Frontal cortex (tissue), 4 donors: ENCODE results near the gene ABCC4. TPM values are rescaled to one million over a fixed set of nuclear protein-coding genes. Genes with fewer than 3 reads are reported as not detected.
"Not testable (repeated sequence)": the region's sequence is repeated elsewhere in the genome, so short reads cannot be mapped to it uniquely, and the experiment has no call there.

Experiments
- DNase-seq, 2 donors: peaks; one replicate each; pipeline ENCODE4 v3.0.0; 2012; ENCODE audit warnings: low spot score in 2 of 2
- FAIRE-seq: peaks from 2 replicates; lab custom pipeline; 2012; peaks lifted over from hg19 to GRCh38; lab: Jason Lieb, UNC
- total RNA-seq: library from RNA; depleted of rRNA; stranded (reverse); fragments of >200 nt; gene quantifications from one replicate; pipeline ENCODE4 v1.2.3, GENCODE V29; 2014
- donor health status: control.
- donor health status: control.
- donor health status: control.

The ABCC4 gene
- total RNA-seq, 1 donor from 2014 or later, result 9.0 TPM

- FAIRE-seq (no peak), DNase-seq (no peak)
These were observed 2.2 kb downstream of the ABCC4 start for GRCh38 chr13:95298971-95299621.

- DNase-seq, result no peak
- no peak for FAIRE-seq
These were observed 2.9 kb downstream of the ABCC4 start for GRCh38 chr13:95298169-95298965.

- peak in 1 of 2 donors; percentile 33 for DNase-seq
These were observed 4.8 kb downstream of the ABCC4 start for GRCh38 chr13:95296326-95296925.

GRCh38 chr13:95295026-95295425 lies 6.2 kb downstream of the ABCC4 start:
- DNase-seq (no peak), FAIRE-seq (no peak)

More at GRCh38 chr13:95296326-95296925, 4.8 kb downstream of the ABCC4 start:
- FAIRE-seq, result no peak

- FAIRE-seq, result no peak
- DNase-seq, result no peak
These were observed 8.6 kb downstream of the ABCC4 start for GRCh38 chr13:95292622-95293021.

GRCh38 chr13:95289901-95290300 lies 11.3 kb downstream of the ABCC4 start:
- DNase-seq, FAIRE-seq: not testable (repeated sequence)

GRCh38 chr13:95289020-95289444 lies 12.2 kb downstream of the ABCC4 start:
- DNase-seq, result no peak

GRCh38 chr13:95284436-95284835 lies 16.8 kb downstream of the ABCC4 start:
- FAIRE-seq (no peak), DNase-seq (no peak)

More at GRCh38 chr13:95289020-95289444, 12.2 kb downstream of the ABCC4 start:
- no peak for FAIRE-seq

- FAIRE-seq, result no peak
- DNase-seq, result no peak
These were observed 22.2 kb downstream of the ABCC4 start for GRCh38 chr13:95279016-95279415.

- FAIRE-seq (no peak), DNase-seq (no peak)
These were observed 25.2 kb downstream of the ABCC4 start for GRCh38 chr13:95276037-95276505.

GRCh38 chr13:95275322-95276036 lies 25.8 kb downstream of the ABCC4 start:
- DNase-seq (no peak), FAIRE-seq (no peak)

GRCh38 chr13:95273592-95274132 lies 27.6 kb downstream of the ABCC4 start:
- not testable (repeated sequence) for DNase-seq, FAIRE-seq

GRCh38 chr13:95272076-95272475 lies 29.2 kb downstream of the ABCC4 start:
- not testable (repeated sequence) for DNase-seq, FAIRE-seq

- no peak for FAIRE-seq
These were observed 31.5 kb downstream of the ABCC4 start for GRCh38 chr13:95269756-95270155.

GRCh38 chr13:95268343-95269065 lies 32.7 kb downstream of the ABCC4 start:
- not testable (repeated sequence) for DNase-seq, FAIRE-seq

More at GRCh38 chr13:95269756-95270155, 31.5 kb downstream of the ABCC4 start:
- DNase-seq, result no peak

GRCh38 chr13:95267662-95268342 lies 33.4 kb downstream of the ABCC4 start:
- DNase-seq (no peak), FAIRE-seq (no peak)

GRCh38 chr13:95264225-95264624 lies 37.0 kb downstream of the ABCC4 start:
- FAIRE-seq, result no peak
- DNase-seq, result no peak

- DNase-seq (no peak), FAIRE-seq (no peak)
These were observed 38.3 kb downstream of the ABCC4 start for GRCh38 chr13:95262837-95263384.
